Activated CD8-positive, alpha-beta memory T cell treated with anti-CD3 and anti-CD28 coated beads, Interleukin-2, amount 50 U/mL, for 1 hour (primary cell): ENCODE measurements around the gene SPSB1.

Source experiments
- DNase-seq: peaks from one replicate; pipeline ENCODE4 v3.0.0-alpha.2; 2020; ENCODE audit errors: extremely low read depth

SPSB1 gene

DNA sequence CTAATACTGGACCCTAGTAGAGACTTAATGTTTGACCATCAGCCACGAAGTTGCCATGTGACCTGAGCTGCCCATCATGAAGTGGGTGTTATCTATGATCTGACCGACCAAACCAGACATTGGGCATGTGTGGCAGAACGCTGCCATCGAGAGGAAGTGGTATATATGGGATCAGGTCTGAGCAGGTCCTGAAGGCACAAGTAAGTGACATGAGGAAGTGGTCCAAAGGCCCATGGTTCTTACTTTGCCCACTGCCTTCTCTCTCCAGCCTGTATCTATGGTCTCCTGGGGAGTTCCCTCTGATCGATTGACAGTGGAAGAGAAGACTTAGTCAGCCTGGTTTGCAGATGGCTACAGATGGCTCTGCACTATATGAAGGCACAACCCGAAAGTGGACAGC is 7.9 kb downstream of the SPSB1 start:
- no peak for DNase-seq

DNA sequence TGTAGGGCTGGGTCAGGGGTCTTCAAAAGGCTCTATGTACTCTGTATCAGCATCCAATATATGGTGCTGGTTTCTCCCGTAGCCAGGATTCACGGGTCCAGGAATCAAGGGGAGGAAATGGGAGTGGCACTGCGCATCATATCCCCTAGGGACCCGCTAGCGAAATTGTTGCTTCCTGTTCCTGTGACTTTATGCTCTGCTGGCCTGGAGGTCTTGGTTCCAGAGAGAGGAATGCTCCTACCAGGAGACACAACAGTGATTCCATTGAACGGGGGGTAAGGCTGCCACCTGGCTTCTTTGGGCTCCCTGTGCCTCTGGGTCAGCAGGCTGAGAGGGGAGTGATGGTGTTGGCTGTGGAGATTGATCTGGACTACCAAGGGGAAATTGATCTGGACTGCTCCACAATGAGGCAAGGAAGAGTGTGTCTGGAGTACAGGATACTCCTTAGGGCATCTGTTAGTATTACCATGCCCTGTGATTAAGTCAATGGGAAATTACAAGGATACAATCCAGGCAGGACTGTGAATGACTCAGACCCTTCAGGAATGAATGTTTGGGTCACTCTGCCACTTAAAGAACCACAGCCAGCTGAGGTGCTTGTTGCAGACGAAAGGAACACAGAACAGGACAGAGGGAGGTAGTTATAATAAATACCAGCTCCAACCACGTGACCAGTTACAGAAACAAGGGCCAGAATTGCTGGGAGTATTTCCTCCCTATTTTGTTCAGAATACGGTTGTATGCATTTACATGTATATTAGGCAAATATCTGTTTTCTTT is 10.2 kb downstream of the SPSB1 start:
- no peak for DNase-seq

DNA sequence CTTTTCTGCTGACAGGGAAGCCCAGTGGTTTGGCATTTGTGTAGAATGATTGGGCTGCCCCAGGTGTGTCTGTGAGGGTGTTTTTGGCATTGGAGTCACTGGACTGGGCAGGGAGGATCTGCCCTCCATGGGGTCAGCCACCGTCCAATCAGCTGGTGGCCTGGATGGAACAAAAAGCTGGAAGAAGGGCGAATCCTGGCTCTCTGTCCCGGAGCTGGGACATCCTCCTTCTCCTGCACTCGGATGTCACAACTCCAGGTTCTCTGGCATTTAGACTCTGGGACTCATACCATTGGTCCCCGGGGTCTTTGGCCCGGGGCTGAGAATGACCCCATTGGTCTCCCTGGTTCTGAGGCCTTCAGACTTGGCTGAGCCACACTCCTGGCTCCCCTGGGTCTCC is 11.2 kb downstream of the SPSB1 start:
- no peak for DNase-seq

DNA sequence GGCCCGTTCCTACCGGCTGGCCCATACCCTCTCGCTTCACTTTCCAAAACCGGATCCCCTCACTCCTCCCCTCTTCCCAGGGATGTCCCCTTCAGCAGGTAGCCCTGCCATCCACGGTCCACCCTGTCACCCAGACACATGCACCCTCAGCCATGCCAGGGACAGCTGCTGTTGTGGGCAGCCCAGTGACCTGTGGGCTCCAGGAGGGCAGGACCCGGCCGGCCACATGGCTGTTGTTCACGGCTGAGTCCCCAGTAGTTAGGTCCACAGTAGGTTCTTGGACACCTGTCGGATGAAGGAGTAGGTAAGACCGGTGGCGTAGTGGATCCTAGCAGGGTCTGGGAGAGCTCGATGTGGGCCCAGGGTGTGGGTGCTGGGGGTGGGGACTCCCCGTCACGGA is 12.5 kb downstream of the SPSB1 start:
- no peak for DNase-seq

DNA sequence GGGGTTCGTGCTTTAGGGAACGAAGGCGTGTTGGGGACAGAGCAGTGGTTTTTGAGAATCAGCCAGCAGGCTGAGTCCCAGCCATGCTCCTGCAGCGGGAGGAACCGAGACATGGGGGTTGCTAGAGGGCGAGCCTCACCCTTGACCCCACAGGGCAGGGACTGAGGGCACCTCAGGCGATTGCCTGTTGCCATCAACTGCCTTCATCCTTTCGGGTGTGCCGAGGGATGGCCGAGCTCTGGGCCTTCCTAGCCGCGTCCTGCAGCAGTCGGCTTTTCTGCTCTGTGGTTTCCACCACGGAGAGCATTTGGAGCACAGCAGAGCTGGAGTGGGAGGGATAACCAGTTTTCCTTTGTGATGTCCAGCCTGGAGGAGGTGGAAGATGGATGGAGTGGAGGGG is 13.3 kb downstream of the SPSB1 start:
- no peak for DNase-seq

DNA sequence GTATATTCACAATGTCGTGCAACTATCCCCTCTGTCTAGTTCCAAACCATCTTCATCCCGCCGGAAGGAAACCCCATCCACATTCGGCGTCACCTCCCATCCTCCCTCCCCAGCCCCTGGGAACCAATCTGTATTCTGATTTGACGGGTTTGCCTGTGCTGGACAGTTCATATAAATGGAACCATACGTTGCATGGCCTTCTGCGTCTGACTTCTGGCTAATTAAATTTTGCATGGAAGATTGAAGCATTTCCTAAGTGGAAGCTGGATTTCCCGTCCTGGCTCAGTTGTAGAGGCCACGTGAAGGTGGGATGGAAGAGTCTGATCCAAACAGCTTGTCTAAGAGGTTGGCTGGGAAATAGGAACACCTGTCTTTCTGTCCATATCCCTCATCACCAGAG is 14.6 kb downstream of the SPSB1 start:
- no peak for DNase-seq

DNA sequence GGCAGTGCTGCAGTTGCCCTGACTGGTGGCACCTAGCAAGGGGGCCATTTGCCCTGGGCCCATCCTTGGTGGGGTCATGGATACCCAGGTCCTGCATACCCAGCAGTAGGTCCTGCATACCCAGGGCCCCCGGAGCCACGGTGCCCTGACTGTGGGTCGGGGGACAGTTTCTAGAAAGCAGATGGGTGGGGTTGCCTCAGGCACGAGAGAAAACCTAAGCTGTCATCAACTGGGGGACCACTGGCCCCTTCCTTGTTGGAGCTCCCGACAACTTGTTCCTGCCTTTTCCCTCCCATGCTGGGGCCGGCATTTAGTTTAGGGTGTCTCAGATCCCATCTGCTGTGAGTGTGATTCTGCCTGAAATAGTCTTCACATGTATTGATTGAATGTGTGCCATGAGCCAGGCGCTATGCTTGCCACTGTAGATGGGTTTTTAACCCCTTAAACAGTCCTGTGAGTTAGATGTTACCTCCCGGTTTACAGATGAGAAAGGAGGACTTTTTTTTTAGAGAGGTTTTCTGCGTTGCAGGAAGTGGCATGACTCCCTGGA is 15.6 kb downstream of the SPSB1 start:
- DNase-seq: no peak

DNA sequence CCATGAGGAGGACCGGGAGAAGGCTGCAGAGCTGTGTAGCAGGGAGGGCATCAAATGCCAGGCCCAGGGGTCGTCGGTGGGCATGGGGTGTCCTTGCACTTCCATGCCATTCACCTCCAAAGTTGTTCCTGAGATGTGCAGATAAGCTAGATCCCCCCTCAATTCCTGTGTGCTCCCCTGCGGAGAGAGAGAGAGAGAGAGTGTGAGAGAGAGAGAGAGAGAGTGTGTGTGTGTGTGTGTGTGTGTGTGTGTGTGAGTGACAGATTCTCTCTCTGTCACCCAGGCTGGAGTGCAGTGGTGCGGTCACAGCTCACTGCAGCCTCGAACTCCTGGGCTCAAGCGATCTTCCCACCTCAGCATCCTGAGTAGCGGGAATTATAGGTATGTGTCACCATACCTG is 16.4 kb downstream of the SPSB1 start:
- no peak for DNase-seq

DNA sequence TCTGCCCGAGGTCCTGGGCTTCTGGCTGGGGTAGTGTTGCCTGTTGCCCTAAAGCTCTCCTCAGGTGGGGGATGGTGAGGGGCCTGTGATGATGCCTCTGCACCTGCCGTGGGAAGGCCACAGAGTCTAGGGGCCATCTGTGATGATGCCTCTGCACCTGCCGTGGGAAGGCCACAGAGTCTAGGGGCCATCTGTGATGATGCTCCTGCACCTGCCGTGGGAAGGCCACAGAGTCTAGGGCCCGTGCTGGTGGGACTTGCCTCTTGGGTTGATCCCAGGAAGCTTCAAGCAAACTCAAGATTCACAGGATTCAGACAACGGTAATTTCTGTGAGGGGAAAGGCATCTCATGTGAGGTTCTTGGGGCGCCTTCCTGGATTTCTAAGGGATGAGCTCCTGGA is 17.3 kb downstream of the SPSB1 start:
- DNase-seq: no peak

DNA sequence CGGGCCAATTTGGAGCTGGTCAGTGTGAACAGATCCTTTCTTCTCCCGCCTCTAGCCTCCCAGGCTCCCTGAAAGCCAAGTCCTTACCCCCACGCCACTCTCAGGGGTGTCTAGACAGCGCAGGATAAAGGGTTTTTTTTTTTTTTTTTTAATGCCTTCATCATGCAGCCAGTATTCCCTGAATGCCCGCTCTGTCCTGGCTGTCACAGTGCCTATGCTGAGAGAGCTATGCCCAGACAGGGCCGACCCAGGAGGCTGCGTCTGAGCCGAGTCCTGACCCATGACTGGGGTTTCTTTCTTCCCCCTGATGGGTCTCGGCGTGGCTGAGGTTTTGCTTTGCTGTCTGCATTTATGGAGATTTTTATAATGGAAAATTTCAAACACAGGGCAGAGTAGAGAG is 18.3 kb downstream of the SPSB1 start:
- DNase-seq: no peak

DNA sequence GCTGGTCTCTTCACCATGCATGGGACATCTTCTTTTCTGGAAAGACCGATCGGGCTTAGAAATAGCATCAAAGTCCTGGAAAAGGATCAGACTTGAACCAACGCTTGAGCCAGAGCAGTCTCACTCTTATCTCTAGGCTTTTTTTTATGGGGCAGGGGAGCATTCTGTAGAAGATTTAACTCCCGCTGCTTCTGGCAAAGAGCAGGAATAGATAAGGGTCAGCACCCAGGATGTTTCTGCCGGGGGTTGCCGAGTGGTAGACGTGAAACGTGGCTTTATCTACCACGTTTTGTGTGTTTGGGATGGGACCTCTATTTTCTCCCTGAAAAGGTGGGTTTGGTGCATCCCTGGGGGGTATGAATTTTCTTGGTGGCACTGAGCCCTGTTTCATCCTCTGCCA is 18.8 kb downstream of the SPSB1 start:
- DNase-seq: no peak

DNA sequence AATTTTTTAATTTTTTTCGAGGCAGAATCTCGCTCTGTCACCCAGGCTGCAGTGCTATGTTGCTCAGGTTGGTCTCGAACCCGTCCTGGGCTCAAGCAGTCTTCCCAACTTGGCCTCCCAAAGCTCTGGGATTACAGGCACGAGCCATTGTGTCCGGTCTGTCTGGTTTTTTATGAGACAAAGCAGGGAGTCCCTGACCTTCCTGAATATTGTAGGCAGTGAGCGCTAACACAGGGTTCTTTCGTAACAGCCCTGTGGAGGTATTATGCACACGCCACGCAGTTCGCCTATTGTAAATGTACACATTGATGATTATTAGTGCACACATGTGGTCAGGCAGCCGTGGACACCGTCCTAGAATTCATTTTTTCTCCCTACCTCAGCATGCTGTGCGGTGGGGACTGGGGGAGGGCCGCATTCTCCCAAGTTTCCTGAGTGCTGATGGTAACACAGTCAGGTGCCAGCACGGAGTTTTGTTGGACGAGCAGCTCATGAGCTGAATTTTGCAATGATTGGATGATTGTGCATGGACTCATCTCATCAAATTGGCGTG is 19.6 kb downstream of the SPSB1 start:
- no peak for DNase-seq

DNA sequence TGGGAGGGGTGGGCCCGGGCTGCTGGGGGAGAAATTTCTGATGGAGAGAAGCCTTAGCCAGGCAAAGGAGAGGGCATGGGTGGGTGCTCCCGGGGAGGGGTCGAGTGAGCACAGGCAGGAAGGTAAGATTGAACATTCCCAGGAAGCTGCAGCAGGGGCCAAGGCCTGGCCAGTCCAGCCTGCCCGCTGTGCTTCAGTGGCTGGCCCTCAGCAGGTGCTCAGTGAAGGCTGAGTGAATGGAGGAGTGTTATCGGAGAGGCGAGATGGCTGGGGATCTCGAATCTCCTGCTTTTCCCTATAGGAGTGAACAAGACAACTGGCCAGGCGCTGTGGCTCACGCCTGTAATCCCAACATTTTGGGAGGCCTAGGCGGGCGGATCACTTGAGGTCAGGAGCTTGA is 20.9 kb downstream of the SPSB1 start:
- DNase-seq: no peak

DNA sequence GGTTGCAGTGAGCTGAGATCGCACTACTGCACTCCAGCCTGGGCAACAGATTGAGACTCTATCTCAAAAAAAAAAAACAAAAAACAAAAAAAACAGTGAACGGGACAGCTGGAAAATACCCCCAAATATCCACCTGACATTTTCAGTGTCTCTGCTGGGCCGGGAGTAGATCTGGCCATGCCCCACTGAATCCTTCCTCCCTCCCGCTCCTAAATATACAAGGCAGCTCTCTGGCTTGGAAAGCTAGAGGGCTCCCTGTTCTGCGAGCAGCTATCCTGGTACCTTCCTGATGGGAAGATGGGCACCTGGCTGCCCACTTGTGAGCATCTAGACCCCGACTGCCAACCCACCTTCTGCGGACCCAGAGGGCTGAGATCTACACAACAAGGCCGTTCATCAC is 21.4 kb downstream of the SPSB1 start:
- no peak for DNase-seq

DNA sequence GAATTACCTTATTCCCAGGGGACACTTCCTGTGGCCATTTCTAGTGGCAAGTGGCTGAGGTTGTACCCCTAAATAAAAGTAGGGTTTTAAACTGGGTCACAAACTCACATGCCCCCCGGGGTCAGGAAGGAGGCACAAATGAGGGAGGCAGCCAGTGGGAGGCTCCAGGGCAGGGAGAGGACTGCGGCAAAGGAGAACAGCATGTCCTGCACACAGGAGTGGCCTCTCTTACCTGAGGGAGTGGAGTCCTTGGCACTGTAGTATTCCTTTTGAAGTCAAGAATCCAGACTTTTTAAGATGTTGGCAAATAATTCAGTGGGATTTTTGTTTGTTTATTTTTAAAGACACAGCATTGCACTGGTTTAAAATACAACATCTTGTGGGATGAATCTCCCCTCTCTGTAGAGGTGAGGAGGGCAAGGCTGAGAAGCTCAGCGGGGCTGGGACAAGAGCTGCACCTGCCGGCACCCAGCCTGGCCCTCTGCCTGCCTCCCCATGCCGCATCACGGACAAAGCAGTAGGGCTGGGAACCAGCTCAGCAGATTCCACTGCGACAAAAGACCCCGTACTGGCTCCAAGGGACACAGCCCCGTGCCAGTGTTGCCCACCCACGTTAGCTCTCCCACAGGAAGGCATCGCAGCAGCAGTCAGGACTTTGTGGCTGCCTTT is 22.2 kb downstream of the SPSB1 start:
- DNase-seq: no peak

DNA sequence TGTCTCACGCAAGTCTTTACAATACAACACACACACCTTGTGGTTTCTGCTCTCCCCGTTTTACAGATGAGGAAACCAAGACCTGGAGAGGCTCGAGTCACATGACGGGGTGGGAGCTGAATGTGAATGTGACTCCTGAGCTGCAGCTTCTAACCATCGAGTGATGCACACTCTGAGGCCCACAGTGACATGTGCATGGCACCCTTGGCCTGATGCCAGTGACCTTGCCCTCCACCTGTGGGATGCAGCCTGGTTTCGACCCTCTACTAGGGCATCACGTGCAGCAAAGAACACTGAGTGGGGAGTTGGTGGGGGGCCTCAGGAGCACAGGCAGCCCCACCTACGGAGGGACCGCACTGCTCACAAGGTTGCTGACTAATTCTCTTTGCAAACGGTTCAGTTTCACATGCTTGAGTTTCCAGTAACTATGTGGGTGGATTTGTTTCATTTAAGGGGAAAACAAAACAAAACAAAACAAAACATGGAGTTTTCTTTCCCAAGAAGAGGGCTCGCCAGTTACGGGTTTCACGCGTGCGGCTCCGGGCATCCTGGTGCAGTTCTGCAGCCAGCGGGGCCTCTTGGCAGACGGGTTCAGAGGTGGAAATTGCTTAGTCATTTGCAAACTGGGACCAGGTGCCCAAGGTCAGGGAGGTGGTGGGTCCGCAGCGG is 22.9 kb downstream of the SPSB1 start:
- no peak for DNase-seq

DNA sequence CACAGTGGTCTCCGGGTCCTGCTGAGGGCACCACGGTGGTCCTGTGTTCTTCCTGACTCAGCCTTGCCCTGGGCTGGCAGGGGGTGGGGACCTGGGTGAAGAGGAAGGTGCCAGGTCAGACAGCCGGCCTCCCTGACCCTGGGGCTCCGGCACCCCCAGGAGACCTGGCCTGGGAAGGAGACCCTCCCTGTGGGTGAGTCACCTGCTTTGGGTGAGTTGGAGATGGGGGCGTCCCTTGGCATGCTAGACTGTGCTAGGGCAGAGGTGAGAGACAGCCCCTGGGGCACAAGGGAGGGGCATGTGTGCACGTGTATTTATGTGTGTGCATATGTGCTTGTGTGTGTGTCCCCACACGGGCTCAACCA is 23.4 kb downstream of the SPSB1 start:
- DNase-seq: no peak

DNA sequence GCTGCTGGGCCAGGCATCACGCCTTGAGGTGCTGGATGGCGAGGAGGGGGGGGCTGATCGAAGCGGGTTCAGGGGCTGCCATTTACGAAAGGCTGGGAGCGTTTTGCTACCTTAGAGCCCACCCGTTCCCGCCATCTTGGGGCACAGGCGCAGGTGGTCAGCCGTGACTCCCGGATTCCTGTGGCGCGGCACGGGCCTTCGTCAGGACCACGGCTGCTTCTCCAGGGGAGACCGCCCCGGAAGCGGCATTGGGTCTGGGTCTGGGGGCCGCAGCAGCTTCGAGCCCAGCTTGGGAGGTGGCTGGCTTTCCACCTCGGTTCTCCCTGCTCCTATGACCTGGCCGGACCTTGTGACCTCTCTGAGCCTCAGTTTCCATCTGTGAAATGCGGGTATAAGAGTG is 23.8 kb downstream of the SPSB1 start:
- no peak for DNase-seq

DNA sequence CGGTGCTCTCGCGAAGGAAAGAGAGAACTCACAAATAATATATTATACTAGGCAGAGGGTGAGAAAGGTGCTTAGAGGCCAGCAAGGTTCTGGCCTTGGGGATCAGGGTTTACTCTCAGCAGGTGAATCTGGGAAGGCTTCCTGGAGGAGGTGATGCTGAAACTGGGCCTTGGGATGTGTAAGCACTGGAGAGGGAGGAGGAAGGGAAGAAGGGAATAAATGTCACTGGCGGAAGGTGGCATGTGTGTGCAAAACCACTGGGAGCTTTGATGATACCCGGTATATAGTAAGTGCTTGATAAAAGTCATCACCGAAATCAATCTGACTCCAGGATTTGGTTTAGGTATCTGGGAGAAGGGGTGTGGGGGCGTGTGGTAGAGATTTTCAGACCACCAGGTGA is 24.4 kb downstream of the SPSB1 start:
- DNase-seq: no peak

DNA sequence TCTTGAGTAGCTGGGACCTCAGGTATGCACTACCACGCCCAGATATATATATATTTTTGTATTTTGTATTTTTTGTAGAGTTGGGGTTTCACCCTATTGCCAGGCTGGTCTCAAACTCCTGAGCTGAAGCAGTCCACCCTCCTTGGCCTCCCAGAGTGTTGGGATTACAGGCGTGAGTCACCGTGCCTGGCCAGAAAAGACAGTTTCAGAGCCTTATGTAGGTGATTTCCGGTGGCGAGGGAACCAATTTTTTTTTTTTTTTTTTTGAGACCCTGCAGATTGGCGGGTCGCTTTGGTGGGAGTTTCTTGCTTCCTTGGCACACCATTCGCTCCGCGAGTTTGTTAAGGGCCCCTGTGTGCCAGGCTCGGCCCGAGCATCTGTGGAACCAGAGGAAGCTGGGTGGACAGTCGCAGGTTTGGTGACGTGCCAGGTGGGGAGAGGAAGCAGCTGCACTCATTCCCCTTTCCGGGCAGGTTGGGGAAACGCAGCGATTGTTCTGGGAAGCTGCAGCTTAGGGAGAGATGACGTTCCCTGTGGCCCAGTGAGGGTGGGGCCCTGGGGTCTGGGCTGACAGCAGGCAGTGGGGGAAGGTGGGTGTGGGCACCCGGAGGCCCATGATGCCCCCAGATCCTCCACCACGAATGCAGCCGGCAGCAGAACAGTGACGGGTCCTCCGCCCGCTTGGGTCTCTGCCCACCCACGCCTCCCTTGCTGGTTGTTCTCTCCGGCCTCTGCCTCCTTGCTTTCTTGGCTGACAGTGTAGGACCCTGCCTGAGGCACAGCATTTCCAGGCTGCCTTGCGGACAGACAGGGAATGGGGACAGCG is 25.1 kb downstream of the SPSB1 start:
- DNase-seq: no peak

DNA sequence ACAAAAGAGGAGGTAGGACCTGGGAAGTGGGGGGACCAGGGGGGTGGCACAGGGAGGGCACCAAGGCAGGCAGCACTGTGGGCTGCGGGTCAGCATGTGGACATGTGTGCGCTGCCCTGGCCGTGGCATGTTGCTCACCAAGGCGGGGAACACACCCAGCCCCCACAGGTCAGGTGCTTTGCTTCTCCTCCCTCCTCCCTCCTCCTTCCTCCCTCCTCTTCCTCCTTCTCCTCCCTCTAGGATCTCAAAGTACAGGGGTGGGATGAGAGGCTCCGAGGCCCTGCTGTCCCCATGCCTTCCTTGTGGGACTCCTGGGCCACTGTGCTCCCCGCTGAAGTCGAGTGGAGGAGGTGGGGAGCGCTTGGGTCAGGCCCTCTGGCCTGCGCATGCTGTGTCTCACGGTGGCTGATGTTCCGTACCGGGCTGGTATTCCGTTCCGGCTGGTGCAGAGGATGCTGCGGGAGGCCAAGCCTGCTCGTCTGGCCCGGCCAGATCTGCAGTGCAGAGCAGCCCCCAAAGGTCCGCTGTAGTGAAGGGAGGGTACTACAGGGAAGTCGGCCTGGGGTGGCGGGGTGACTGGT is 26.6 kb downstream of the SPSB1 start:
- no peak for DNase-seq
